ENCODE results near the gene FDX1.
"Not testable (repeated sequence)": the region's sequence is repeated elsewhere in the genome, so short reads cannot be mapped to it uniquely, and the experiment has no call there.

FDX1 gene, protein sequence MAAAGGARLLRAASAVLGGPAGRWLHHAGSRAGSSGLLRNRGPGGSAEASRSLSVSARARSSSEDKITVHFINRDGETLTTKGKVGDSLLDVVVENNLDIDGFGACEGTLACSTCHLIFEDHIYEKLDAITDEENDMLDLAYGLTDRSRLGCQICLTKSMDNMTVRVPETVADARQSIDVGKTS

DNA sequence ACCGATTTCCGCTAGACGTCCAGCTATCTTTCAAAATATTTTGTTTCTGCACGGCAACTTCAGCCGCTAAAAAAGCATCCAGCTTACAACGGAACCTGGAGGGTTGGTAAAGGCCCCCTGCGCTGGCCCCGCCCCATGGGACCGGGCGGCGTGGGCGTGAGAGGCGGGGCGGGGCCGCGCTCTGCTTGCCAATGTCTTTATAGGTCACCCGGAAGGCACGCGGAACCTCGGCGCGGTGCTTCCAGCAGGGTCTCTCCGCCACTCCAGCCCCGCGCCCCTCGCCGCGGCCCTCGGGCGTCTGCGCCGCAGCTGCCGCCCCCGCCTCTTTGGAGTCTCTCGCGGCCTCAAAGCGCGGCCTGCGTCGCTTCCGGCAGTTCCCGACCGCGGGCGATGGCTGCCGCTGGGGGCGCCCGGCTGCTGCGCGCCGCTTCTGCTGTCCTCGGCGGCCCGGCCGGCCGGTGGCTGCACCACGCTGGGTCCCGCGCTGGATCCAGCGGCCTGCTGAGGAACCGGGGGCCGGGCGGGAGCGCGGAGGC, at the start of gene FDX1:
FDX1 (plus strand) TSS at position 218 of the 536 bp plus-strand sequence; CDS start at position 391, 173 bp downstream.
- peak; percentile 52 for DNase-seq

DNA sequence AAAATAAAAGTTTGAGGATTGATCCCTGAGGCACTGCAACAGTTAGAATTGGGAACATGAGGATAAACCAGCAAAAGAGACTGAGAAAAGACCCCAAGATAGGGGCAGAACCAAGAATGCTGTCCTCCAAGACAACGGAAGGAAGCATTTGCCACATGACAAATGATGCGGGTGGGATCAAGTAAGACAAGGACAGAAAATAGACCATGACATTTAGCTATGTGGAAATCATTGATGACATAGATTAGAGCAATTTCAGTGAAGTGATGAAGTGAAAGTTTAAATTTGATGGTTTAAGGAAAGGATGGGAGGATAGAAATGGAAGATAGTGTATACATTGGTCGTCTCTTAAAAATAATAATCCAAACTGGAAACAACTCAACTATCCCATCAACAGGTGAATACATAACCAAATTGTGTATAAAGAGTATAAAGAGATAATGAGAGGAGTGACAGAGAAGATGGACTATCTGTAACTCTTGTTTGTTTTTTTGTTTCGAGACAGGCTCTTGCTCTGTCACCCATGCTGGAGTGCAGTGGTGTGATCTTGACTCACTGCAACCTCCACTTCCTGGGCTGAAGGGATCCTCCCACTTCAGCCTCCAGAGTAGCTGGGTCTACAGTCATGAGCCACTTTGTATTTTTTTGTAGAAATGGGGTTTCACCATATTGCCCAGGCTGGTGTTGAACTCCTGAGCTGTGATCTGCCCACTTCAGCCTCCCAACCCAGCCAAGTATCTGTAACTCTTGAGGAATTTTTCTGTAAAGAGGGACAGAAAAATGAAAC, 48.7 kb upstream of the FDX1 start:
- no peak for DNase-seq

DNA sequence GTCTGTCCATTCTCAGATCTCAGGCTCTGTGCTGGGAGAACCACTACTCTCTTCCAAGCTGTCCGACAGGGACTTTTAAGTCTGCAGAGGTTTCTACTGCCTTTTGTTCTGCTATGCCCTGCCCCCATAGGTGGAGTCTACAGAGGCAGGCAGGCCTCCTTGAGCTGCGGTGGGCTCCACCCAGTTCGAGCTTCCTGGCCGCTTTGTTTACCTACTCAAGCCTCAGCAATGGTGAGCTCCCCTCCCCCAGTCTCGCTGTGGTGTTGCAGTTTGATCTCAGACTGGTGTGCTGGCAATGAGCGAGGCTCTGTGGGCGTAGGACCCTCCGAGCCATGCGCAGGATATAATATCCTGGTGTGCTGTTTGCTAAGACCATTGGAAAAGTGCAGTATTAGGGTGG, 41.5 kb upstream of the FDX1 start:
- DNase-seq, result not testable (repeated sequence)

DNA sequence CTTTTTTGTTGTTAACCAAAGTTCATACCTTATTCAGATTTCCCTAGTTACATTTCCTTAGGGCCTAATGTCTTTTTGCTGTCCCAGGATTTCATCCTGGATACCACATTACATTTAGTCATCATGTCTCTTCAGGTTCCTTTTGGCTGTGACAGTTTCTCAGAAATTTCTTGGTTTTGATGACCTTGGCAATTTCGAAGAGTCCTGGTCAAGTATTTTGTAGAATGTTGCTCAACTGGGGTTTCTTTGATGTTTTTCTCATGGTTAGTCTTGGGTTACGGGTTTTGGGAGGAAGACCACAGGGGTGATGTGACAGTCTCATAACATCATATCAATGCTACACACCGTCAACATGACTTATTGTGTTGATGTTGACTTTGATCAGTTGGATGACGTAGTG, 39.8 kb upstream of the FDX1 start:
- DNase-seq, result no peak

DNA sequence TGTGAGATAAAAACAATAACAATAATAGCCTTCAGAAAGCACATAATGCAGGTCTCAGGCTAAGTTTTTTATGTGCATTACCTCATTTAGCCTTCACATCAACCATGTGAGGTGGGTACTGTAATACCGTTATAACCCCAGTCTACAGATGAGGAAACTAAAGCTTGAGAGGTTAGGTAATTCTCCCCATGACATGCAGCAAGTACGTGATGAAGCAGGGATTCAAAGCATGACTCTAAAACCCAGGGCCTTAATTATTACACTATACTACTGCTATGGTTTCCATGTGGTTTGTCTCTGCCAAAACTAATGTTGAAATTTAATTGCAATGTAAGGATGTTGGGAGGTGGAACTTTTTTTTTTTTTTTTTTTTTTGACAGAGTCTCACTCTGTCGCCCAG, 37.7 kb upstream of the FDX1 start:
- no peak for DNase-seq

DNA sequence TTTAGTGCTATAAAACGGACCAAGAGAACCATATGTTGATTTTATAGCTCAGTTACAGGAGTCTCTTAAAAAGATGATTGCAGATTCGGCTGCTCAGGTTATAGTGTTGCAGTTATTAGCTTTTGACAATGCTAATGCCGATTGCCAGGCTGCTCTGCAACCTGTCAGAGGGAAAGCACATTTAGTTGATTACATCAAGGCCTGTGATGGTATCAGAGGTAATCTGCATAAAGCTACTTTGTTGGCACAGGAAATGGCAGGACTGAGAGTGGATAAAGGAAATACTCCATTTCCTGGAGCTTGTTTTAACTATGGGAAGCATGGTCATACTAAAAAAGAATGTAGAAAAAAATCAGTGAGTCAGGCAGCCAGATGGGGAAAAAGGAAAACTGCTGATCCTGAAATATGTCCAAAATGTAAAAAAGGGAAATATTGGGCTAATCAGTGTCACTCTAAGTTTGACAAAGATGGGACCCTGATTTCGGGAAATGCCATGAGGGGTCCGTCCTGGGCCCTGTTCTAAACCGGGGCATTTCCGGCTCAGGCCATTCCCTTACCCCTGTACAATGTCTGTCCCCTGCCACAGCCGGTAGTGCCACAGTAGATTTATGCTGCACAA, 32.0 kb upstream of the FDX1 start:
- DNase-seq, result not testable (repeated sequence)

DNA sequence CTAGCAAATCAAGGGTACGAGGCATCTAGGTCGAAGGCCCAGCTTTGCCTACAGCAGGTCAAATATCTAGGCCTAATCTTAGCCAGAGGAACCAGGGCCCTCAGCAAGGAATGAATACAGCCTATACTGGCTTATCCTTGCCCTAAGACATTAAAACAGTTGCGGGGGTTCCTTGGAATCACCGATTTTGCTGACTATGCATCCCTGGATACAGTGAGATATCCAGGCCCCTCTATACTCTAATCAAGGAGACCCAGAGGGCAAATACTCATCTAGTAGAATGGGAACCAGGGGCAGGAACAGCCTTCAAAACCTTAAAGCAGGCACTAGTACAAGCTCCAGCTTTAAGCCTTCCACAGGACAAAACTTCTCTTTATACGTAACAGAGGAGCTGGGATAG, 26.2 kb upstream of the FDX1 start:
- DNase-seq, result not testable (repeated sequence)

DNA sequence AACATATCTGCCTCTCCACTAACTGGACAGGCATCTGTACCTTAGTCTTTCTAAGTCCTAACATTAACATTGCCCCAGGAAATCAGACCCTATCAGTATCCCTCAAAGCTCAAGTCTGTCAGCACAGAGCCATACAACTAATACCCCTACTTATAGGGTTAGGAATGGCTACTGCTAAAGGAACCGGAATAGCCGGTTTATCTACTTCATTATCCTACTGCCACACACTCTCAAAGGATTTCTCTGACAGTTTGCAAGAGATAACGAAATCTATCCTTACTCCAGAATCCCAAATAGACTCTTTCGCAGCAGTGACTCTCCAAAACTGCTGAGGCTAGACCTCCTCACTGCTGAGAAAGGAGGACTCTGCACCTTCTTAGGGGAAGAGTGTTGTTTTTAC, 24.1 kb upstream of the FDX1 start:
- DNase-seq, result peak; percentile 47

DNA sequence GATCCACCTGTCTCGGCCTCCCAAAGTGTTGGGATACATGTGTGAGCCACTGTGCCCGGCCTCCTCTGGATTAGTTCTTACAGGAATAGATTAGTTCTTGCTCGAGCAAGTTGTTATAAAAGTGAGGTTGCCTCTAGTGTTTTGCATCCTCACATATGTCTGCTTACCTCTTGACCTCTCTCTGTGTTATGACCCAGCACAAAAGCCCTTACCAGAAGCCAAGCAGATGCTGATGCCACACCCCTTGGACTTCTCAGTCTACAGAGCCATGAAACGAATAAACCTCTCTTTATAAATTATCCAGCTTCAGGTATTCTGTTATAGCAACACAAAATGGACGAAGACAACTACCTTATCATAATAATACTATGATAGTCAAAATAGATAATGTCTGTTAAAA, 22.4 kb upstream of the FDX1 start:
- no peak for DNase-seq

DNA sequence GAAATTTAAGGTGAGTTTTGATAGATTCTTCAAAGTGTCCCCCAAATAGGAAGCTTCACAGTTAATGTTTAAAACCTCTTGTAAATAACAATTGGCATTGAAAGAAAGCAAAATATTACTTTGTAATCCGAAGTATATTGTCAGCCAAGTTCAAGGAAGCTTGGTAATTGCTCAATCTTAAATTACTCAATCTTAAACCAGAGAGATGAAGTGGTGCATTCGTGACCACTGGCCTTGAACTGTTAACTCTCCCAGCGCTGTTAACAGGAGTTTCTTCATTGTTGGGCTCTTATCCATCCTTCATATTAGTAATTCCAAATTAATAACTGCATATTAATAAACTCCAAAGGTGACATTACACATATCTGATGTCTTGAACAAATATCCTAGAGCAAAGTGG, 20.6 kb upstream of the FDX1 start:
- DNase-seq, result no peak

DNA sequence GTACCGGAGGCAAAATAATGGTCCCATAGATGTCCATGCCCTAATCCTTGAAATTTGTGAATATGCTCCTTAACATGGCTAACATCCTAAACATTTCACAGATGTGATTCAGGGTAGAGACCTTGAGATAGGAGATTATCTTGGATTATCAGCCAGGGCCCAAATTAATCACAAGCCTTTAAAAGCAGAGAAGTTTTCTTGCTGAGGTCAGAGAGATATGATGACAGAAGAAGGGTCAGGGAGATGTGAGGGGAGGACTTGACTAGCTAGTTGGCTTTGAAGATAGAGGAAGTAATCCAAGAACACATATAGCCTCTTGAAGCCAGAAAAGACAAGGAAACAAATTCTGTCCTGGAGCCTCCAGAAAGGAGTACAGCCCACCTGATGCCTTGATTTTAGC, 19.1 kb upstream of the FDX1 start:
- DNase-seq, result no peak

DNA sequence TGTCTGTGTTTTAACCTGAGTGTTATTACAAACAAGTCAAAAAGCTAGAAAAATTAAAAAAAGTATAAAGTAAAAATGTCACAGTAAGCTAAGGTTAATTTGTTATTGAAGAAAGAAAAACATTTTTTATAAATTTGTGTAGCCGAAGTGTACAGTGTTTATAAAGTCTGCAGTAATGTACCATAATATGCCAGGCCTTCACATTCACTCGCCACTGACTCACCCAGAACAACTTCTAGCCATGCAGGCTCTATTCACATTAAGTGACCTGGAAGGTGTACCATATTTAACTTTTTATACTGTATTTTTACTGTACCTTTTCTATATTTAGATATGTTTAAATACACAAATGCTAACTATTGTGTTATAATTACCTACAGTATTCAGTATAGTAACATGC, 14.7 kb upstream of the FDX1 start:
- DNase-seq, result no peak

DNA sequence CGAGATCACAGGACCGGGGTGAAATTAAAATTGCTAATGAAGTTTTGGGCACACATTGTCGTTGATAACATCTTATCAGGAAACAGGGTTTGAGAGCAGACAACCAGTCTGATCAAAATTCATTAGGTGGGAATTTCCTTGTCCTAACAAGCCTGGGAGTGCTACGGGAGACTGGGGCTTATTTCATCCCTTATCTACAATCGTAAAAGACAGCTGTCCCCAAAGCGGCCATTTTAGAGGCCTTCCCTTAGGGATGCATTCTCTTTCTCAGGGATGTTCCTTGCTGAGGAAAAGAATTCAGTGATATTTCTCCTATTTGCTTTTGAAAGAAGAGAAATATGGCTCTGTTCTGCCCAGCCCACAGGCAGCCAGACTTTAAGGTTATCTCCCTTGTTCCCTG, 8.1 kb upstream of the FDX1 start:
- not testable (repeated sequence) for DNase-seq

DNA sequence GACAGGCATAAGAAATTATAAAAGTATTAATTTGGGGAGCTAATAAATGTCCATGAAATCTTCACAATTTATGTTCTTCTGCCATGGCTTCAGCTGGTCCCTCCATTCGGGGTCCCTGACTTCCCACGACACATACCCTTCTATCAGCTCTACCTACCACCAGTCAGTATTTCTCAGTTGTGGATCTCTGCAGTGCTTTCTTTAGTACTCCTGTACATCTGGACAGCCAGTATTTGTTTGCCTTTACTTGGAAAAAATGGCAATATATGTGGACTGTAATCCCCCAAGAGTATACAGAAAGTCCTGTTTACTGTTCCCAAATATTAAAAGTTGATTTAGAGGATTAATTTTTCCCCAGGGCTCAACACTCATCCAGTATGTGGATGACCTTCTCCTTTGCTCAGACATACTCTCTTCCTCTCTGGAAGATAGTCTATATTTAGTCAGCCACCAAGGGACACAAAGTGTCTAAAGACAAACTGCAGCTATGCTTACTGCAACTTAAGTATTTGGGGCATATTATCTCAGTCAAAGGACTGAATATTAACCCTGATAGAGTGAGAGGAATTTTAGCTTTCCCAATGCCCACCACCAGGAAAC, 7.3 kb upstream of the FDX1 start:
- no peak for DNase-seq

DNA sequence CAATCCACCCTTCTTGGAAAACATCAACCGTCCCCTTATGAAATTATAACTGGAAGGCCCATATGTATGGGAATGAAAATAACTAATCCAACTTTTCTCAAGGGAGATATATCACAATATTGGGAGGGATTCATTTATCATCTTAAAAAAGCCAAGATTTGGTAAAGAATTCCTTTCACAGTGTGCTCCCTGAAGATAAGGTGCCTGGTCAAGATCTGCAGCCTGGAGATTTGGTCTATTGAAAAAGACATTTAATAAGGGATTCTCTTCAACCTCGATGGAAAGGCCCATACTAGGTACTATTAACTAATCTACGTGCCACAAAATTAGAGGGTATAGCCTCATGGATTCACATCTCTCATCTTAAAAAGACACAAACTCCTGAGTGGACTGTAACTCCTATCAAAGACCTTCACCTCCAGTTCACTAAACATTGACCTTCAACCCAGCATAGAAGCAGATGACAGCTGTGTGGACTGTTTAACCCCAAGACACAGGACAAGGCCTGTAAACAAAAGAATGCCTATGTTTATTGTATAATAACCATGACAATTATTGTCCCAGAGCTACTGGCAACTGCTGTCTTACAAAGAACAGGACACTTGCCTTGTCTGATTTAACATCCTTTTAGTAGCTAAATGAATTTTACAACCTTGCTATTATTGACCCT, 4.8 kb upstream of the FDX1 start:
- DNase-seq, result no peak

DNA sequence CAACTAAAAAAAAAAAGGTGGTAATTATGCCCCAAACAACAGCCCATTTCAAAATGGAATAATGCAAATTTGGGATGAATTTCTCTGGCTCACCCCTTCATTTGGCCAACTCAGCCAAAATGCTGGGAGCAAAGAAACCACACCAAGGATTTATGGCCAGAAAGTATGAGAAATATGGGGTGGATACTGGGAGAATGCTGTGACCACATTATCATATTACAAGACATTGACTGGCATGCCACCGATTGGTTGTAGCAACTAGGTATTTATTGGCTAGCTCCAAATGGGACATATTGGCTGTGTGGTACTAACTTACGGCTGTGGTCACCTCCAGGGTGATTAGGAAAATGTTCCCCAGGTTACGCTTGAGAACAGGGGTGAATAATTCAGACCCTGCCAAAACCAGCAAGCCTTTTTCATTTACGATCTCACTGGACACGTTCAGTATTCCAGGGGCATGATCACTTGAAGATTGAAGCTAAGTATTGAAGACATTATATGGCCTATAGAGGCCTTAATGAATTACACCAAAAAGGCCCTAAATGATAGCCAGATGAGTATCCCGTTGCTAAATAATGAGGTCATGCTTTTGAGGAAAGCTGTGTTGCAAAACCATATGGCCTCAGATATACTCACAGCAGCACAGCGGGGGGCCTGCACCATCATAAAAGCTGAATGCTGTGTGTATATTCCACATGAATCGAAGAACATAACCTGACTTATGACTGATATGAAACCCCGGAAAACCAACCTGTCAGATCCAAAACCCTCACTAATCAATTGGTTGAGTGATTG, 3.8 kb upstream of the FDX1 start:
- DNase-seq, result no peak

DNA sequence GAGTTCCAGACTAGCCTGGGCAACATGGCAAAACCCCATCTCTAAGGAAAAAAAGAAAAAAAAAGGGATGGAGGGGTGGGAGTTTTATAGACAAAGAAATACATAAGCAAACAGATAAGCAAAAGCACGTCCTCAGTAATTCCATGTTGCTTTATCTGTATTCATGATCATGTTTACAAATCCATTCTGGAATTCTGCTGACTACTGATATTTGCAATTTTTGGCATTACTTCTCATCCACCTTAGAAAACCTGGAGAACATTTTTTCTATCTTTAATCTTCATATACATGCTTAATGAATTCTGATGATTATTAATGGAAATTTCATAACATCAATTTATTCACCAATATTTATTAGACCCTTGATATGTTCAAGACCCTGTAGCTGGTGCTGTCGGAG, 1.7 kb upstream of the FDX1 start:
- no peak for DNase-seq

DNA sequence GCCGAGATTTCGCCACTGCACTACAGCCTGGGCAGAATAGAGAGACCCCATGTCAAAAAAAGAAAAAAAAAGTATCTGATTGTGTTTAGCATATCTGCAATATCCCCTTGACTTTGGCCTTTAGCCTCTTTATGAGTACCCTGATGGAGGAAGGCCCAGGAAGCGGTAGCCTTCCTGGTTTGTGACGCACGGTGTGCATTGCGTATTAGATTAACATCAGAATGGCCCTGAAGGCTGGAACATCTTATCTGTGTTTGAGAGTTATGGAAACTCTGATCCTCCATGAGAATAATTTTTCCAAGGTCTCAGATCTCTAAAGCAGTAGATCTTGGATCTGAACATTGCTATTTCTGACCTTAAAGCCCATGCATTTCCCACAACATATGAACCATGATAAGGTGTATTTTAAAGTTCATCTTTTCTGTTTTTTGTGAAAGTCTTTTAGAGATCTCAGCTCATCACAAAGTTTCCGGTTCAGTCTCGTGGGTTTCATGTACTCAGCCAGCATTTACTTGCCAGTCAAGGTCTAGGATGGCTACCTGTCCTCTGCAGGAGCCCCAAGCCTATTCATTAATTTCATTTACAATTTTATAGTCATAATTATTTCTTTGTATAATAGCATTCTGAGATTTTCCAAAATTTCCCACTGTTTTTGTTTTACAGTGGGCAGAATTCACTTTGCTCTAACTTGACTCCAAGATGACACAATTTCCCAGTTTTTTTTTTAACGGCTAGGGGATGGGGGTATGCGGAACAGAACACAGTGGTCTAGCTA, 605 bp upstream of the FDX1 start:
- no peak for DNase-seq

DNA sequence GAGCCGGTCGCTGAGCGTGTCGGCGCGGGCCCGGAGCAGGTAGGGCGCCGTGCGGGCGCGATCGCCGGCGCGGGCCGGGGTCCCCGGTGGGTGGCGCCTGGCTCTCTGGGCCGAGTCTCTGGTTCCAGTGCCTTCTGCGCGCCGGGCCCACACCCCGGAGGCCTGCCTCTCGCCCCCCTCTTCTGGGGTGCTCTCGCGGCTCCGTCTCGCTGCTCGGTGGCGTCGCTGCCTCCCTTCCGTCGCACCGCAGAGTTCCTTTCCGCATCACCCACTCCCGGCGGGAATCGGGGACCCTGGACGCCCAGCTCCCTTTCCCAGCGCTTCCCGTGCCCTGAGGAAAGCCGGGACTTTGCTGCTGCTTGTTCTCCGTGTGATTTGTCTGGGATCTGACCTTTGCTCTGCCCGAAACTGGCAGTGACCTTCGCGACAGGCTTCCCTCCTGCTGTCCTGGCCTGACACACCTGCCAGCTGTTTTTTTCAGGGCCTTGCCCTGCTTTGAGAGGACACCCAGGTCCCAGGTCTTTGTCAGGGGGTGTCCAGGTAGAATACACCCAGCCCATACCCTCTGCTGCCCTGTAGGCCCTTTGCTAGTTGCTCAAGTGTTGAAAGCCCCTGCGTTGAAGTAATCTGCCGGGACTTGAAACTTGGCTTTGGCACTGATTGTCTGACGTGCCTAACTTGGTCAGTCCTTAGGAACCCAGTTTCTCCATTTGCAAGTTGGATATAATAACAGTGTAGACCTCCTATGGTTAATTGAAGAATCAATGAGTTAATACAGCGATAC, 711 bp downstream of the FDX1 start:
- peak; percentile 21 for DNase-seq

DNA sequence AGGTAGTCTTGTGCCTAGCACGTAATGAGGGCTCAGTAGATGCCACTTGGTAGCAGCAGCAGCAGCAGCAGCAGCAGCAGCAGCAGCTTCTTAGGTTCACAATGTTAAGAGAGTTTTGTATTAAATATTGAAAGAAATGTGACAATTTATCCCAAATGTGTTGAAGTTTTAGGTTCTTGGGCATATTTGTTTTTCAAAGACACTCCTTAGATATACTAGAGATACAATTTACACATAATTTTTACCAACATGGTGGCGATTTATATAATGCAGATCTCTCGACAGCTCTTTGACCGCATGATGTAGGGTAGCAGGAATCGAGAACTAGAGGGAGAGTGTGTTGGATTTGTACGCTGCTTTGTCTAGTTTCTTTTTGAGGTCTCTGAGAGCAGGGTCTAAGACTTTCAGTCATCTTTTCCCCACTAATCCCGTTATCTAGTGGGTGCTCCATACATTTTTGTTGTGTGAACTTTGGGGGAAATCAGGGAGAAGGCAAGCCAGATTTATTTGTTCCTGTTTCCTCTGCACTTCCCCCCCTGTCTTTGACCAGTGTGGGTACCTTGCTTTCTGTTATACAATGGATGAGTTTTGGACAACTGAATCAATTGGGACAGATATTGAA, 1.4 kb downstream of the FDX1 start:
- no peak for DNase-seq
